GM23338 (cell line): Measurements from ENCODE around the gene SGK1.

Experiments used
- CREB1 ChIP-seq: fragments of 250-450 bp; sonication (Bioruptor Pico); IDR thresholded peaks from 2 replicates; pipeline ENCODE4 v1.5.0; 2020; ENCODE audit warnings: low read depth, mild to moderate bottlenecking, moderate library complexity
- CTCF ChIP-seq, 2 experiments: fragments of 200-600 bp in 1 of 2; sonication (generic) in 1 of 2; conservative IDR thresholded peaks; 2 replicates each; pipeline versions ENCODE4 v1.5.1 to v1.6.1; 2016 to 2017; ENCODE audit warnings: antibody characterized with exemption in 2 of 2, low read depth in 2 of 2, mild to moderate bottlenecking in 2 of 2, moderate library complexity in 1 of 2
- EZH2 ChIP-seq: fragments of 200-600 bp; sonication (generic); IDR thresholded peaks from one replicate; pipeline ENCODE4 v1.8.0; 2017; ENCODE audit warnings: antibody characterized with exemption, mild to moderate bottlenecking, low read depth; ENCODE audit not compliant: unreplicated experiment
- EZH2phosphoT487 ChIP-seq: fragments of 200-600 bp; sonication (generic); IDR thresholded peaks from one replicate; pipeline ENCODE4 v1.8.1; 2018; ENCODE audit warnings: antibody characterized with exemption; ENCODE audit not compliant: unreplicated experiment
- POLR2AphosphoS5 ChIP-seq: IDR thresholded peaks from 2 replicates; pipeline ENCODE4 v1.6.1; 2016; ENCODE audit warnings: antibody characterized with exemption, low read depth
- TF ChIP-seq, protein P1 (sequence below): IDR thresholded peaks from one replicate; pipeline ENCODE4 v1.6.1; 2018; ENCODE audit warnings: antibody characterized with exemption; ENCODE audit not compliant: unreplicated experiment

DNA sequence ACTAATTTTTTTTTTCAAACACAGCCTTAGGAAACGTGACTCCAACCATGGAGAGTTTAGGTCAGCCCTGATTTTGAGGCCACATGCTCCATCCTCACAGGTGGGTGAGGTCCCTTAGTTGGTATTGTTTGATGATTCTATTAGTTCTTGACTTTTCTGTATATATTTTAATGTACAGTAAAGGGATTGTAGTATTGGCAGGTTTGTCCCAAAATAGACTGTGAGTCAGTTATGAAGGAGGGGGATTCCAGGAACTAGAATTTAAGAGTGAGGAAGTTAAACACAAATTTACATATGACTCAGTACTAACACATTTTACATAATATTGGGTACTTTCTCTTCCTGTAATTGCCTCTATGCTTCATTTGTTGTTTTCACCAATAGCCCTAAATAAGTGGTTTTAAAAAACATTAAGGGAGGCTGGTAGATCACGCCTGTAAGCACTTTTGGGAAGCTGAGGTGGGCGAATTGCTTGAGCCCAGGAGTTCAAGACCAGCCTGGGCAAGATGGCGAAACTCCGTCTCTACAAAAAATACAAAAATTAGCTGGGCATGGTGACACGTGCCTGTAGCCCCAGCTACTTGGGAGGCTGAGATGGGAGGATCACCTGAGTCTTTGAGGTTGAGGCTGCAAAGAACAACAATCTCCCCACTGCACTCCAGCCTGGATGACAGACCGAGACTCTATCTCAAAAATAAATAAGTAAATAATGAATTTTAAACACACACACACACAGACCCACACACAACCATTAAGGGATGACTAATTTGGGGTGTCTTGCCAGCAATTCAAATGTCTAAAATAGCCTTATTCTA, 81.8 kb downstream of the SGK1 start:
- no peak for TF ChIP-seq CTCF (conservative IDR thresholded peaks at IDR 0.05; ENCODE audit: low read depth in 2 of 2)
- TF ChIP-seq POLR2AphosphoS5: no peak
- no peak for TF ChIP-seq EZH2
- TF ChIP-seq, protein P1, sequence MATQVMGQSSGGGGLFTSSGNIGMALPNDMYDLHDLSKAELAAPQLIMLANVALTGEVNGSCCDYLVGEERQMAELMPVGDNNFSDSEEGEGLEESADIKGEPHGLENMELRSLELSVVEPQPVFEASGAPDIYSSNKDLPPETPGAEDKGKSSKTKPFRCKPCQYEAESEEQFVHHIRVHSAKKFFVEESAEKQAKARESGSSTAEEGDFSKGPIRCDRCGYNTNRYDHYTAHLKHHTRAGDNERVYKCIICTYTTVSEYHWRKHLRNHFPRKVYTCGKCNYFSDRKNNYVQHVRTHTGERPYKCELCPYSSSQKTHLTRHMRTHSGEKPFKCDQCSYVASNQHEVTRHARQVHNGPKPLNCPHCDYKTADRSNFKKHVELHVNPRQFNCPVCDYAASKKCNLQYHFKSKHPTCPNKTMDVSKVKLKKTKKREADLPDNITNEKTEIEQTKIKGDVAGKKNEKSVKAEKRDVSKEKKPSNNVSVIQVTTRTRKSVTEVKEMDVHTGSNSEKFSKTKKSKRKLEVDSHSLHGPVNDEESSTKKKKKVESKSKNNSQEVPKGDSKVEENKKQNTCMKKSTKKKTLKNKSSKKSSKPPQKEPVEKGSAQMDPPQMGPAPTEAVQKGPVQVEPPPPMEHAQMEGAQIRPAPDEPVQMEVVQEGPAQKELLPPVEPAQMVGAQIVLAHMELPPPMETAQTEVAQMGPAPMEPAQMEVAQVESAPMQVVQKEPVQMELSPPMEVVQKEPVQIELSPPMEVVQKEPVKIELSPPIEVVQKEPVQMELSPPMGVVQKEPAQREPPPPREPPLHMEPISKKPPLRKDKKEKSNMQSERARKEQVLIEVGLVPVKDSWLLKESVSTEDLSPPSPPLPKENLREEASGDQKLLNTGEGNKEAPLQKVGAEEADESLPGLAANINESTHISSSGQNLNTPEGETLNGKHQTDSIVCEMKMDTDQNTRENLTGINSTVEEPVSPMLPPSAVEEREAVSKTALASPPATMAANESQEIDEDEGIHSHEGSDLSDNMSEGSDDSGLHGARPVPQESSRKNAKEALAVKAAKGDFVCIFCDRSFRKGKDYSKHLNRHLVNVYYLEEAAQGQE: no peak
- TF ChIP-seq CREB1 (CRISPR knock-in tag): no peak
- no peak for TF ChIP-seq EZH2phosphoT487
